ENCODE data around the gene BACH2.

DNA sequence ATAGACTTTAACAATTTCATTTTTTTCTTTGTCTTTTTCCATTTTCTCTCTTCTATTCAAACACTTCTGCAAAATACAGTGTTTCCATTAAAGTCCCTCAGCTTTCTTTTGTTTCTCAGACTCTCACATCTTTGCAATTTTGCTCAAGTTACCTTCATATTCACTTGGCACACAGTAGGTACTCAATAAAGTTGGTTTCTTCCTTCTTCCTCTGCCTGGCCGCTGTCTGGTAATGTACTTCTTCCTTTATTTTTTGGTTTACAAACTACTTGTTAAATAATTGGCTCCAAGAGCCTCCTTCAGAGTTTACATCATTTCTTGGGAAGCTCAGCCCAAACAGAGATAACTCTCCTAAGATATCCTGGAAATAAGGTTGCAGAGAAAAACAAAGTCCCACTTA is 321.3 kb downstream of the BACH2 start:
- TF ChIP-seq, protein P1, sequence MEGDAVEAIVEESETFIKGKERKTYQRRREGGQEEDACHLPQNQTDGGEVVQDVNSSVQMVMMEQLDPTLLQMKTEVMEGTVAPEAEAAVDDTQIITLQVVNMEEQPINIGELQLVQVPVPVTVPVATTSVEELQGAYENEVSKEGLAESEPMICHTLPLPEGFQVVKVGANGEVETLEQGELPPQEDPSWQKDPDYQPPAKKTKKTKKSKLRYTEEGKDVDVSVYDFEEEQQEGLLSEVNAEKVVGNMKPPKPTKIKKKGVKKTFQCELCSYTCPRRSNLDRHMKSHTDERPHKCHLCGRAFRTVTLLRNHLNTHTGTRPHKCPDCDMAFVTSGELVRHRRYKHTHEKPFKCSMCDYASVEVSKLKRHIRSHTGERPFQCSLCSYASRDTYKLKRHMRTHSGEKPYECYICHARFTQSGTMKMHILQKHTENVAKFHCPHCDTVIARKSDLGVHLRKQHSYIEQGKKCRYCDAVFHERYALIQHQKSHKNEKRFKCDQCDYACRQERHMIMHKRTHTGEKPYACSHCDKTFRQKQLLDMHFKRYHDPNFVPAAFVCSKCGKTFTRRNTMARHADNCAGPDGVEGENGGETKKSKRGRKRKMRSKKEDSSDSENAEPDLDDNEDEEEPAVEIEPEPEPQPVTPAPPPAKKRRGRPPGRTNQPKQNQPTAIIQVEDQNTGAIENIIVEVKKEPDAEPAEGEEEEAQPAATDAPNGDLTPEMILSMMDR (conservative IDR thresholded peaks at IDR 0.05; ENCODE audit: low read depth in 2 of 2), result no peak
- TF ChIP-seq CREB1 (CRISPR knock-in tag; IDR thresholded peaks at IDR 0.05; ENCODE audit: low read depth) (no peak), POLR2AphosphoS5 (IDR thresholded peaks at IDR 0.05; ENCODE audit: low read depth) (no peak), EZH2phosphoT487 (IDR thresholded peaks at IDR 0.05; ENCODE audit: unreplicated experiment) (no peak)
- TF ChIP-seq, protein P2, sequence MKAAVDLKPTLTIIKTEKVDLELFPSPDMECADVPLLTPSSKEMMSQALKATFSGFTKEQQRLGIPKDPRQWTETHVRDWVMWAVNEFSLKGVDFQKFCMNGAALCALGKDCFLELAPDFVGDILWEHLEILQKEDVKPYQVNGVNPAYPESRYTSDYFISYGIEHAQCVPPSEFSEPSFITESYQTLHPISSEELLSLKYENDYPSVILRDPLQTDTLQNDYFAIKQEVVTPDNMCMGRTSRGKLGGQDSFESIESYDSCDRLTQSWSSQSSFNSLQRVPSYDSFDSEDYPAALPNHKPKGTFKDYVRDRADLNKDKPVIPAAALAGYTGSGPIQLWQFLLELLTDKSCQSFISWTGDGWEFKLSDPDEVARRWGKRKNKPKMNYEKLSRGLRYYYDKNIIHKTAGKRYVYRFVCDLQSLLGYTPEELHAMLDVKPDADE (IDR thresholded peaks at IDR 0.05), result no peak

Data from GM23338 (cell line).